GM18858 (cell line): ENCODE measurements around the gene RCHY1.

Experiments used
- ATAC-seq: cut with Tn5 transposase; IDR thresholded peaks from one replicate; pipeline ENCODE4 v1.9.1; 2021; ENCODE audit not compliant: unreplicated experiment

Gene RCHY1

DNA sequence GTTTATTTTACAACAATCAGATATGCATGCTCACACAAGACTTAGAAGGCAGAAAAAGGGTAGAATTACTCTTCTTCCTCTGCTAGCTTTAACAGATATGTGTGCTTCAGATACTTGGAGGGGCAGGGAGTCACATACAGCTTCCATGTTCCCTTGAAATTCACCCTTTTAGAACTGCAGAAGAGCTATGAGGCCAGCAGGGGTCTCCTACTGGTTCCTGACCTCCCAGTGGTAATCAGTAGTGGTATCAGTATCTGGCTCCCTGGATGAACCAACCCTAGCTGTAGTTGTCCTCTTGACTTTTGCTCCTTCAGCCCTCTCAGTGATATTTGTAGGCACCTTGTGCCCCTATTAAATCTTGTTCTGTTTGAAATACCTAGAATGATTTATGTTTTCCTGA, 81.5 kb downstream of the RCHY1 start:
- no peak for ATAC-seq

DNA sequence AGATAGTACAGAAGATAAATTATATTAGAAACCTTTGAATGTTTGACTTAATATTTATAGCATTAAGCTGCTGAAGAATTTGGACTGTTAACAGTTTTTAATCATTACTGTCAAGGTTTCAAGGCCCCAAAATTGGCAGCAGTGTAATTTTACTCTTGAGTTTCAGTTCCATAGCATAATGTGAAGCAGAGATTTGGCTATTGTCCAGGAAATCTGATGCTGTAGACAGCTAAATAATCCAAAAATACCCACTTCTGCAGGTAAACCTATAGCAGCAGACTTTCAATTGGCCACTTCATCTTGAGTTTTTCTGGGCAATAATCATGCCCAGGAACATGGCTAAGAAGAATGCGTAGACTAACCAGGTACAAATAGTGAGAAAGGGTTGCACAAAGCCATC, 85.0 kb downstream of the RCHY1 start:
- ATAC-seq = no peak
